Activated CD4-positive, alpha-beta T cell treated with anti-CD3 and anti-CD28 coated beads, Interleukin-2, amount 10 ng/mL, durations not matched to agents 7 days and 5 days (primary cell): ENCODE data around the gene TESK2. TPM values are rescaled to one million over a fixed set of nuclear protein-coding genes. Genes with fewer than 3 reads are reported as not detected.

Experiments
- CTCF ChIA-PET: fragments of 350-600 bp; sonication (Branson Sonifier 250); formaldehyde crosslinking; loops from one replicate; lab custom pipeline; 2021; ENCODE audit warnings: antibody characterized with exemption; lab: Charles Lee
- POLR2A ChIA-PET: fragments of 350-600 bp; sonication (Branson Sonifier 250); formaldehyde crosslinking; loops from one replicate; lab custom pipeline; 2021; ENCODE audit warnings: antibody characterized with exemption; lab: Charles Lee
- DNase-seq: peaks from one replicate; pipeline ENCODE4 v3.0.0-alpha.2; 2020
- H3K27ac Mint-ChIP-seq: one replicate; pipeline ENCODE4 v1.8.0; 2021; ENCODE audit warnings: mild to moderate bottlenecking, moderate library complexity, mixed read lengths
- H3K27me3 Mint-ChIP-seq: one replicate; pipeline ENCODE4 v1.8.0; 2021; ENCODE audit warnings: mixed read lengths
- H3K36me3 Mint-ChIP-seq: one replicate; pipeline ENCODE4 v1.8.0; 2021; ENCODE audit warnings: low read depth, mixed read lengths
- H3K4me1 Mint-ChIP-seq: one replicate; pipeline ENCODE4 v1.8.0; 2021; ENCODE audit warnings: mixed read lengths
- H3K4me3 Mint-ChIP-seq: one replicate; pipeline ENCODE4 v1.8.0; 2021; ENCODE audit warnings: mild to moderate bottlenecking, moderate library complexity, mixed read lengths
- H3K9me3 Mint-ChIP-seq: one replicate; pipeline ENCODE4 v1.8.0; 2021; ENCODE audit warnings: mixed read lengths
- total RNA-seq, 2 experiments: library from RNA; stranded (reverse); gene quantifications; one replicate each; pipeline ENCODE4 v1.2.3, GENCODE V29; 2021

The TESK2 gene
- total RNA-seq, 2 experiments from 2014 or later, result 2.6 to 3.5 TPM

DNA sequence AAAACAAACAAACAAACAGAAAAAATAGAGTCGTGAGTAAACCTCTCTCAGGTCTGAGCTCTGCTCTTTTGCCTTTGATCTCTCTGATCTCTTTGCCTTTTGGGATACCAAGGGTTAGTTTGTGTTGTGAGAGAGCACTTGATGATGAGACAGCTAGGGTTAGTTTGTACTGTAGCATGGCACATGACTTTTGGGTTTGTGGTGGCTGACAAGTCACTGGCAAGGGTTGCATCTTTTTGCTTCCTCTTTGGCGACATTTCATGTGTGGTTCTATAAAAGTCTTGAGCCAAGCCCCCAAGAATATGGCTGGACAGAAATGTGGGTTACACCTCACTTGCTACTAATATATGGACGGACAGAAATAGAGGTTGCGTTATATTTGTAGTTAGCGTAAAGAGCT lies 60.5 kb downstream of the TESK2 start:
- Mint-ChIP-seq H3K36me3 (no peaks in the 10 kb centered on the region), H3K4me3 (no peak overlapping the region), H3K9me3 (no peaks in the 10 kb centered on the region), H3K27ac (no peak overlapping the region), H3K27me3 (no peaks in the 10 kb centered on the region), H3K4me1 (no peaks in the 10 kb centered on the region)
- ChIA-PET POLR2A (no interaction called here), CTCF (interaction anchor here (0.6 to 1.2 kb wide), 2 partner anchors 15 to 39 kb away, joined by 3 to 4 read pairs; no protein-coding TSS in a partner anchor)
- DNase-seq, result no peak

DNA sequence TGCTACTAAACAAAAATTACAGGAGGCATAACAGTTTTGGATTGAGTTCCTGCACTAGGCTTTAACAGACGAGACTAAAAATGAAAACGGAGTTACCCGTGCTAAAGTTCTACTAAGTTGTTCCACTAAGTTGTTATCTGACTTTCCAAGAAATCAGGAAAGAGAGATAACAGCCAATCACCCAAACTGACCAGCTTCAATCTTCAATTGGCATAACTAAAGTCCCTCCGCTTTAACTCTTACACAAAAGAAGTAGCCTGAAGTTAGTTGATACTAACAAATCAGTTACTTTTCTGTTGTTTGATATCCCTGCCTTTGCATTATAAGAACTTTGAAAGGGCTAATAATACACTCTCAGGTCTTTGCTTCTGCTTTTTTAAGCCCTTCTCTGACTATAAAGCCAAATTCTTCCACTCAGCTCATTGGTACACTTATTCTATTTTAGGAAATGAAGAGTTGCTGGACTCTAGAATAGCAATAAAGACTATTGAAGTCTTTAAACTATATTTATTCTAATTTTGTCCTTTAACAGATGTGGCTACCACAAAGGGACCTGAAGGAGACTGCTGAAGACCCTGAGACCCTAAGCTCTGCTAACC lies 61.3 kb downstream of the TESK2 start:
- H3K27me3 Mint-ChIP-seq, result no peaks in the 10 kb centered on the region
- POLR2A ChIA-PET, result no interaction called here
- CTCF ChIA-PET, result interaction anchor here (1.2 kb wide), 1 partner anchor 16 kb away, joined by 4 read pairs; no protein-coding TSS in a partner anchor
- no peaks in the 10 kb centered on the region for H3K9me3 Mint-ChIP-seq
- H3K4me1 Mint-ChIP-seq, result no peaks in the 10 kb centered on the region
- no peak overlapping the region for H3K27ac Mint-ChIP-seq
- H3K36me3 Mint-ChIP-seq, result no peaks in the 10 kb centered on the region
- DNase-seq, result no peak
- no peak overlapping the region for H3K4me3 Mint-ChIP-seq

GRCh38 chr1:45423906-45424678 lies 66.9 kb downstream of the TESK2 start:
- Mint-ChIP-seq H3K27me3 (peaks cover 2% of the 10 kb centered on the region), H3K27ac (no peak overlapping the region), H3K36me3 (peaks cover 6% of the 10 kb centered on the region), H3K4me1 (no peaks in the 10 kb centered on the region), H3K9me3 (peaks cover 8% of the 10 kb centered on the region), H3K4me3 (no peak overlapping the region)
- CTCF ChIA-PET, result interaction anchor here (0.6 to 0.9 kb wide), 2 partner anchors 11 to 68 kb away, joined by 3 read pairs; no protein-coding TSS in a partner anchor
- POLR2A ChIA-PET, result no interaction called here
- no peak for DNase-seq

DNA sequence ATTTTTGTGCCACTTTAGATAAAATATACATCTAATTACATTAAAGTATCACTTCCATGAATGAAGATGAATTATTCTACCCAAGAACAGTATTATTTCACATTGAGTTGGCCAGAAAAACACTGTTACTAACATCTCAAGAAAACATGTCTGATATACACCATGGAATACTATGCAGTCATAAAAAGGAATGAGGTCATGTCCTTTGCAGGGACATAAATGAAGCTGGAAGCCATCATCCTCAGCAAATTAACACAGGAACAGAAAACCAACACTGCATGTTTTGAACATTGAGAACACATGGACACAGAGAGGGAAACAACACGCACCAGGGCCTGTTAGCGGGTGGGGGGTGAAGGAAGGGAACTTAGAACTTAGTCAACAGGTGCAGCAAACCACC lies 69.0 kb downstream of the TESK2 start:
- Mint-ChIP-seq H3K36me3 (peaks cover 6% of the 10 kb centered on the region), H3K4me1 (no peaks in the 10 kb centered on the region), H3K9me3 (peaks cover 8% of the 10 kb centered on the region), H3K27me3 (peaks cover 2% of the 10 kb centered on the region), H3K4me3 (no peak overlapping the region), H3K27ac (no peak overlapping the region)
- no peak for DNase-seq
- ChIA-PET POLR2A (no interaction called here), CTCF (interaction anchor here (0.5 kb wide), 1 partner anchor 54 kb away, joined by 3 read pairs; no protein-coding TSS in a partner anchor)

DNA sequence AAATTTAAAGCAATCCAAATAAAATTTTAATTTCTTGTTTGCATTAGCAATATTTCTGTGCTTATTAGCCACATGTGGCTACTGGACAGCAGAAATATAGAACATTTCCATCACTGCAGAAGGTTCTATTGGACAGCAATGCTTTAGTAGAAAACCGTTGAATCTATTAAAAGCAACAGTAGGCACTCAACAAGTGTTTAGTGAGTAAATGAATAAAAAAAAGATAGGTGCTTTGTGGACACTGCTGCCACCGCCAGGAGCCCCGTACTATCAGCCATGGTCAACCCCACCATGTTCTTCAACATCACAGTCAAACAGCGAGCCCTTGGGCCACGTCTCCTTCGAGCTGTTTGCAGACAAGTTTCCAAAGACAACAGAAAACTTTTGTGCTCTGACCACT lies 76.2 kb downstream of the TESK2 start:
- Mint-ChIP-seq H3K27me3 (no peaks in the 10 kb centered on the region), H3K4me3 (no peak overlapping the region), H3K36me3 (no peaks in the 10 kb centered on the region), H3K9me3 (no peaks in the 10 kb centered on the region), H3K4me1 (no peaks in the 10 kb centered on the region), H3K27ac (no peak overlapping the region)
- DNase-seq, result no peak
- ChIA-PET CTCF (no interaction called here), POLR2A (interaction anchor here (0.5 kb wide), 1 partner anchor 20 kb away, joined by 10 read pairs; no protein-coding TSS in a partner anchor)

DNA sequence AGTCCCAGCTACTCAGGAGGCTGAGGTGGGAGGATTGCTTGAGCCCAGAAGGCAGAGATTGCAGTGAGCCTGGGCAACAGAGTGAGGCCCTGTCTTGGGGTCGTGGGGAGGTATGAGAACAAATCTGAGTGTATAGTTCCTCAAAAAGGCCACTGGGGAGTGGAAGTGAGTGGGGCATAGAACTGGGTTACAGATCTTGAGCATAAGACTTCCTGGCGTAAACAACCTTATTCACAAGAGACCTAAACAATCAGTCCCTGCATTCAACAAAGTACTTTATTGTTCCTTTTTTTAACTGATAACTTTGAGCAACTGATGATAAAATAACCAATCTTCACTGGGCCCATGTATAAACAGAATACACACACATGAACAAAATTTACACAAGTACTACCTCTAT lies 78.1 kb downstream of the TESK2 start:
- Mint-ChIP-seq H3K4me1 (no peaks in the 10 kb centered on the region), H3K4me3 (no peak overlapping the region), H3K9me3 (no peaks in the 10 kb centered on the region), H3K27ac (no peak overlapping the region), H3K36me3 (no peaks in the 10 kb centered on the region), H3K27me3 (no peaks in the 10 kb centered on the region)
- POLR2A ChIA-PET, result no interaction called here
- CTCF ChIA-PET, result interaction anchor here (1.5 kb wide), 1 partner anchor 11 kb away, joined by 3 read pairs; no protein-coding TSS in a partner anchor
- no peak for DNase-seq

DNA sequence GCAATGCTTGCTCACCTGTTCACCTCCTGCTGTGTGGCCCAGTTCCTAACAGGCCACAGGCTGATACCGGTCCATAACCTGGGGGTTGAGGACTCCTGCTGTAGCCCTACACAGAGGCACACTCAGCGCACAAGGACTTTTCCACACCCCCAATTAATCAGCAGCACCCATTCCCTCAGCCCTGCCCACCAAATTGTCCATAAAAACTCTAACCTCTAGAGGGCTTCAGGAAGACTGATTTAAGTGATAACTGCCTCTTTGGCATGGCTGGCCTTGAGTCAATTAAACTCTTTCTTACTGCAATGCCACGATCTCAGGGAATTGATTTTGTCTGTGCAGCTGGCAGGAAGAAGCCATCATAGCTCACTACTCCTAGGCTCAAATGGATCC lies 79.5 kb downstream of the TESK2 start:
- CTCF ChIA-PET, result no interaction called here
- POLR2A ChIA-PET, result no interaction called here

DNA sequence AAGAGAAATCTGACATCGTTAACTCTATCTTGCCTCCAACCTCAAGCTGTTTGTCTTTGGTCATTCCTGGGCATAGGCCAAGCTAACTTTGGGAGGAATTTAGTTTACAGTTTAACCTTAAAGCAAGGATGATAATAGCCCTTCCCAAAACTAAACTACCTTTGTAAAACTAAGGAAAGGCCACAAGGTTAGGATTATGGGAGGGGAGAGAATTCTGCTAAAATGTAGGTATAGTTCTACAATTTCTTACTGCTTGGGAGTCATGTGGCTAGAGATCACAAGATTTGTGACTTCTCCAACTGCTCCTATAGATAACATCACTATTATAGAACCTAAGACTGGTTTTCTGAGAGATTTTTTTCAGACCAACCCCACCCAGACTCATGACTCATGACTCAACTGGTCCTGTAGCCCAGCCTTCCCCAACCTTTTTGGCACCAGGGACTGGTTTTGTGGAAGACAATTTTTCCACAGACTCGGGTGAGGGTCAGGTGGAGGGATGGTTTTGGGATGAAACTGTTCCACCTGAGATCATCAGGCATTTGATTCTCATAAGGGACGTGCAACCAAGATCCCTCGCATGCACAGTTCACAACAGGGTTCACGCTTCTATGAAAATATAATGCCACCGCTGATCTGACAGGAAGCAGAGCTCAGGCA lies 80.0 kb downstream of the TESK2 start:
- POLR2A ChIA-PET, result no interaction called here
- Mint-ChIP-seq H3K36me3 (no peaks in the 10 kb centered on the region), H3K4me1 (no peaks in the 10 kb centered on the region), H3K27ac (no peak overlapping the region), H3K9me3 (no peaks in the 10 kb centered on the region), H3K27me3 (no peaks in the 10 kb centered on the region), H3K4me3 (no peak overlapping the region)
- CTCF ChIA-PET, result no interaction called here
- no peak for DNase-seq

More for the DNA sequence above, 79.5 kb downstream of the TESK2 start:
- Mint-ChIP-seq H3K4me1 (no peaks in the 10 kb centered on the region), H3K27me3 (no peaks in the 10 kb centered on the region), H3K9me3 (no peaks in the 10 kb centered on the region), H3K36me3 (no peaks in the 10 kb centered on the region), H3K4me3 (no peak overlapping the region), H3K27ac (no peak overlapping the region)
- no peak for DNase-seq

DNA sequence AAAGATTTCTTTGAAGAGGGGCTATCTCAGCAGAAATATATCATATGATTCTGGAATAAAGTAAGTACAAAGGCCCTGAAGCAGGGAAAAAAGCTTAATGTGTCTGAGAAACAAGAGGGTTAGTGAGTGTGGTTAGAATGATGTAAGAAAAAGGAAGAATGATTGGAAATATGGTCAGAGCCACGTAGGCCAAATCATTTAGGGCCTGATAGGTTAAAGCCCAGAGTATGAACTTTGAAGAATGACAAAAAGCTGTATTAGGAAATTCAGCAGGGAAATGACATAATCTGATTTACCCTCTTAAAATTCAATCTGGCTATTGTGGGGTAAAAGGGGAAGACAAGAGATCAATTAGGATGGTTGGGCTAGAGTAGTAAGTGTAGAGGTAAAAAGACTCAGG lies 81.7 kb downstream of the TESK2 start:
- H3K9me3 Mint-ChIP-seq, result no peaks in the 10 kb centered on the region
- H3K4me3 Mint-ChIP-seq, result no peak overlapping the region
- no peaks in the 10 kb centered on the region for H3K27me3 Mint-ChIP-seq
- no peak overlapping the region for H3K27ac Mint-ChIP-seq
- H3K4me1 Mint-ChIP-seq, result no peaks in the 10 kb centered on the region
- ChIA-PET CTCF (interaction anchor here (0.9 kb wide), 1 partner anchor 14 kb away, joined by 4 read pairs; no protein-coding TSS in a partner anchor), POLR2A (no interaction called here)
- DNase-seq, result no peak
- no peaks in the 10 kb centered on the region for H3K36me3 Mint-ChIP-seq

- H3K27me3 Mint-ChIP-seq, result no peaks in the 10 kb centered on the region
- H3K4me3 Mint-ChIP-seq, result no peak overlapping the region
- POLR2A ChIA-PET, result no interaction called here
- no peaks in the 10 kb centered on the region for H3K36me3 Mint-ChIP-seq
- no peaks in the 10 kb centered on the region for H3K4me1 Mint-ChIP-seq
- CTCF ChIA-PET, result interaction anchor here (1.2 kb wide), 1 partner anchor 31 kb away, joined by 4 read pairs; no protein-coding TSS in a partner anchor
- no peaks in the 10 kb centered on the region for H3K9me3 Mint-ChIP-seq
- no peak overlapping the region for H3K27ac Mint-ChIP-seq
- no peak for DNase-seq
Measured at GRCh38 chr1:45407629-45408287, 83.2 kb downstream of the TESK2 start.

- POLR2A ChIA-PET, result no interaction called here
- Mint-ChIP-seq H3K4me3 (no peak overlapping the region), H3K27me3 (no peaks in the 10 kb centered on the region), H3K36me3 (no peaks in the 10 kb centered on the region), H3K27ac (no peak overlapping the region), H3K4me1 (no peaks in the 10 kb centered on the region), H3K9me3 (no peaks in the 10 kb centered on the region)
- DNase-seq, result no peak
- CTCF ChIA-PET, result interaction anchor here (1.2 kb wide), 1 partner anchor 12 kb away, joined by 3 read pairs; no protein-coding TSS in a partner anchor
Measured at GRCh38 chr1:45405636-45406035, 85.3 kb downstream of the TESK2 start.

DNA sequence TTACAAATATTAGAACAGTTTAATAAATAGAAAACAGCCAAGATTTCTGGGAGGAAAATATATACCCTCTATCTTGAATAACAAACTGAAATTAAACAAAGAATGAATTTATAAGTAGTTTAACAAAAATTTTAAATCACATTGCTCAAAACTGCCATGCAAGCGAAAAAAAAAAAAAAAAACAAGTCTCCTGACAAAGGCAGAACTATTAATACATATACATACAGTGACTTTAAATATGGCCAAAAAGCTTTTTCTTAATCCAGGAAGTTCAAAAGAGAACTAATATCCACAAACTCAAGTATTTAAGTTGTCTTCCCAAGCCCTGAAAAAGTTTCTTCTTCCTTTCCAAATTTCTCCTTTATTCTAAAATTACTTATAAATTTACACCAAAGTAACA lies 87.2 kb downstream of the TESK2 start:
- POLR2A ChIA-PET, result no interaction called here
- no peak for DNase-seq
- Mint-ChIP-seq H3K4me1 (no peaks in the 10 kb centered on the region), H3K36me3 (no peaks in the 10 kb centered on the region), H3K9me3 (no peaks in the 10 kb centered on the region), H3K27ac (no peak overlapping the region), H3K27me3 (no peaks in the 10 kb centered on the region), H3K4me3 (no peak overlapping the region)
- CTCF ChIA-PET, result interaction anchor here (0.6 to 0.7 kb wide), 2 partner anchors 186 to 371 kb away, joined by 3 to 6 read pairs; no protein-coding TSS in a partner anchor
